BE2C (cell line): Measurements from ENCODE around the gene PCNT.
A peak's percentile ranks its signal among the peaks of the same experiment; 100 is the strongest.

Experiments used
- DNase-seq: peaks from one replicate; pipeline ENCODE4 v3.0.0-alpha.2; 2020
- H3K27me3 ChIP-seq: fragments of 250-450 bp; sonication (Bioruptor Pico); 2 replicates; pipeline ENCODE4 v1.5.1; 2020; ENCODE audit warnings: mild to moderate bottlenecking
- H3K36me3 ChIP-seq: fragments of 250-450 bp; sonication (Bioruptor Pico); 2 replicates; pipeline ENCODE4 v1.5.1; 2020; ENCODE audit warnings: mild to moderate bottlenecking
- H3K4me1 ChIP-seq: fragments of 250-450 bp; sonication (Bioruptor Pico); 2 replicates; pipeline ENCODE4 v1.5.1; 2020
- H3K4me3 ChIP-seq: 2 replicates; pipeline ENCODE4 v1.5.1; 2011; ENCODE audit warnings: low read depth, low read length
- H3K9me3 ChIP-seq: fragments of 250-450 bp; sonication (Bioruptor Pico); 2 replicates; pipeline ENCODE4 v1.5.1; 2020
- CTCF ChIP-seq: IDR thresholded peaks from 2 replicates; pipeline ENCODE4 v1.5.1; 2012; ENCODE audit warnings: mild to moderate bottlenecking, low read depth, low read length

The PCNT gene

GRCh38 chr21:46295177-46295770 lies 28.7 kb upstream of the PCNT start:
- peaks cover 16% of the 10 kb centered on the region for H3K36me3 ChIP-seq
- no peaks in the 10 kb centered on the region for H3K9me3 ChIP-seq
- peak; percentile 34 for DNase-seq
- no peak overlapping the region for H3K4me3 ChIP-seq
- peaks cover 4% of the 10 kb centered on the region; the same call in 1 of the 2 replicates for H3K4me1 ChIP-seq
- no peaks in the 10 kb centered on the region for H3K27me3 ChIP-seq
- TF ChIP-seq CTCF, result no peak

- peak; percentile 56 for DNase-seq
- no peak overlapping the region for H3K4me3 ChIP-seq
- TF ChIP-seq CTCF, result no peak
Measured at GRCh38 chr21:46295996-46296752, 27.8 kb upstream of the PCNT start.

GRCh38 chr21:46297338-46298271 lies 26.4 kb upstream of the PCNT start:
- DNase-seq, result no peak
- no peaks in the 10 kb centered on the region for H3K27me3 ChIP-seq
- peak overlapping the region; percentile 47 for H3K4me3 ChIP-seq
- no peak for TF ChIP-seq CTCF
- H3K36me3 ChIP-seq, result peaks cover 19% of the 10 kb centered on the region
- H3K9me3 ChIP-seq, result no peaks in the 10 kb centered on the region
- peaks cover 4% of the 10 kb centered on the region; the same call in 1 of the 2 replicates for H3K4me1 ChIP-seq

More at GRCh38 chr21:46295996-46296752, 27.8 kb upstream of the PCNT start:
- Histone ChIP-seq H3K9me3 (no peaks in the 10 kb centered on the region), H3K36me3 (peaks cover 18% of the 10 kb centered on the region), H3K27me3 (no peaks in the 10 kb centered on the region), H3K4me1 (peaks cover 4% of the 10 kb centered on the region; the same call in 1 of the 2 replicates)

GRCh38 chr21:46299167-46299566 lies 24.8 kb upstream of the PCNT start:
- no peak for TF ChIP-seq CTCF
- H3K36me3 ChIP-seq, result peaks cover 19% of the 10 kb centered on the region
- peaks cover 4% of the 10 kb centered on the region; the same call in 1 of the 2 replicates for H3K4me1 ChIP-seq
- no peaks in the 10 kb centered on the region for H3K27me3 ChIP-seq
- no peaks in the 10 kb centered on the region for H3K9me3 ChIP-seq
- no peak for DNase-seq
- no peak overlapping the region for H3K4me3 ChIP-seq

GRCh38 chr21:46301759-46302158 lies 22.2 kb upstream of the PCNT start:
- no peaks in the 10 kb centered on the region for H3K9me3 ChIP-seq
- TF ChIP-seq CTCF, result no peak
- H3K27me3 ChIP-seq, result no peaks in the 10 kb centered on the region
- DNase-seq, result no peak
- H3K4me1 ChIP-seq, result peaks cover 4% of the 10 kb centered on the region; the same call in 1 of the 2 replicates
- H3K36me3 ChIP-seq, result peaks cover 25% of the 10 kb centered on the region
- H3K4me3 ChIP-seq, result no peak overlapping the region
